HG03159 (cell line): ENCODE results near the gene ARHGAP6.

Source experiments
- ATAC-seq: cut with Tn5 transposase; IDR thresholded peaks from one replicate; pipeline ENCODE4 v1.9.1; 2021; ENCODE audit warnings: mild to moderate bottlenecking, moderate library complexity; ENCODE audit not compliant: unreplicated experiment

The ARHGAP6 gene

DNA sequence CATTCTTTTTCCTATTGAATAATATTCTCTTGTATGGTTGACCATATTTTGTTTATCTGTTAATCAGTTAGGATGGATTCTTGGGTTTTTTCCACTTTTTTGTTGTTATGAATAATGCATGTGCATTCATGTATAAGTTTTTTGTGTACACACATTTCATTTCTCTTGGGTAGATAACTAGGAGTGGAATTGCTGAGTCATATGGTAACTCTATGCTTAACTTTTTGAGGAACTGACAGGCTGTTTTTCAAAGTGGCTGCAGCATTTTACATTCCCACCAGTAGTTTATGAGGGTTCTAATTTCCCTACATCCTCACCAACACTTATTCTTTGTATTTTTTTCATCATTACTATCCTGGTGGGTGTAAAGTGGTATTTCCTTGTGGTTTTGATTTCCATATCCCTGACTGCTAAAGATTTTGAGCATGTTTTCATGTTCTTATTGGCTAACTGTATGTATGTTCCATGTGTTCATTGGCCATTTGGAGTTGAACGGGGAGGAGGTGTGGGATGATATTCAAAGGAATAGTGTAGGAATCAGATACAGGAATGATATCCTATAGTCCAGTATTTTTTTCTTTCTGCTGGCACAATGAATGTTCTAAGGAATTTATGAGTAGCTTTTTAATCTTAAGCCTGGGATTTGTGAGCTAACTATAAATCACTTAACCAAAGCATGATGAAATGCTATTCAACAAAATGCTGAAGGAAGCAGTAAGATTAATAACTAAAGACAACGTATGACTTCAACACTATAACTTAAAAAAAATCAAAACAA, 258.2 kb downstream of the ARHGAP6 start:
- ATAC-seq, result no peak

DNA sequence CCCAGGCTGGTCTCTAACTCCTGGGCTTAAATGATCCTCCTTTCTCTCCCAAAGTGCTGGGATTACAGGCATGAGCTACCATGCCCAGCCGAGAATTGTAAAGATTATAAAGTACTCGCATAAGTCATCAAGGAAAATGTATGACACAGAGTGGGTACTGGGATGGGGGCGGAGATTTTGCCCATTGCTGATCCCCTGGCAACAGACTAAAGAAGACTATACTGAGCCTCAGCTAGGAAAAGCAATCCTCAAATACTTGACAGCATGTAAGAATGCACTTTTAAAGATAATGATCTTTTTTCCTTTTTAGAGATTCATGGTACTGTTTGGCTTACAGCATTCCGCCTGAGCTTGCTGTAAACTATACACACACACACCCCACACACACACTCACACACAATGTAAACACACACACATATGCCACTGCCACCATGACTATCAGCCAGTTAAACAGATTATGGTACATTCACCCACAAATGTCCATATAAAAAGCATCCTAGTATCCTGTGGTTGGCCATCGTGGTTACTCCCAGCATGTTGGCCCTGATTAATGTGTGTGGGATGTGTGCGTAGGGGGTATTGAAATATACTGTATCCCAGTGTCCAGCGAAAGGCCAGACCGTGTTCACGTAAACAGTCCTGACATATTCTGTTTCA, 259.5 kb downstream of the ARHGAP6 start:
- no peak for ATAC-seq

DNA sequence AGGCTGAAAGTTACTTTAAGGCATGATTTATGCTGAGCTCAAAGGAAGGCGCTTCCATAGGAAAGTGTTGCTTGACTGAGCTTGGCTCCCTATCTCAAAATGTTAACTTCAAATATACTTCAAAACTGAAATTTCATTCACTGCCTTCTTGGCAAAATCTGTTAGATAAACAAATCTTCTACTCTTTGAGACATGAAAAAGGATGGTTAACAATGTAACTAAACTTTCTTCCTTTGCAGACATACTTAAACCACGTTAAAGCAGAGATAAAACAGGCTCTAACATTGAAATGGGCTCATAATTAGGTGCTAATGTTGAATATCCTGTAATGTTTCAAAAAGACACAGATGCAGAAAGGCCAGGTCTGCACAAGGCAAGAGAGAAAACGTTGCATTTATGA, 262.1 kb downstream of the ARHGAP6 start:
- no peak for ATAC-seq

DNA sequence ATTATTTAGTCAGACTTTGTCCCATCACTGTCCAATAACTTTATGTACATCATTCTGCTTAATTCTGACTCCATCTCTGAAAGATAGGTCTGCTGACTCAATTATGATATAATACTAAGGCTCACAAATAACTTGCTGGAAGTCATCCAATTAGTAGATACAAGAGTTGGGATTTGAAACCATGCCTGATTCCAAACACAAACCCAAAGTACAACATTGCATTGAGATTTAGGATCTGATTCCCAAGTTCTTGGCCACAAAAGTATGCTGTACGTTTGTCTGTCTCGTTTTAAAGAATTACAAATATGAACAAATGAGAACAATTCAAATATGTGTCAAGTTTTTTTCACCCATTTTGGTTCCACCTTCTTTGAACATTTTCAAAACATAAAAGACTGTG, 263.8 kb downstream of the ARHGAP6 start:
- no peak for ATAC-seq

DNA sequence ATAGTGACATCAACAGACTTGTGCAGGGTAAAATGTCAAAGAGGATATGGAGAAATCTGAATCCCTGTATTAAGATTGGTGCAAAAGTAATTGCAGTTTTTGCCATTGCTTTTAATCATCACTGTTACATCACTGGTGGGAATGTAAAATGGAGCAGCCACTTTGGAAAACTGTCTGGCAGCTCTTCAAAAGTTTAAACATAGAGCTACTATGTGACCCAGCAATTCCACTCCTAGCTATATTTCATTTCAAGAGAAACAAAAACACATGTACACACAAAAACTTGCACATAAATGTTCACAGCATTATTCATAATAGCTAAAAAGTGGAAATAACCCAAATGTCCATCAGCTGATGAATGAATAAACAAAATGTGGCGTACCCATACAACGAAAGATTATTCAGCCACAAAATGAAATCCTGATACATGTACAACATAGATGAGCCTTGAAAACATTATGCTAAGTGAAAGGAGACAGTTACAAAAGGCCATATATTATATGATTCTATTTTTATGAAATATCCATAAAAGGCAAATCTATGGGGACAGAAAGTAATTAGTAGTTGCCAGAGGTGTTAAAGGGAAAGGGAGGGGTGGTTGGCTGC, 266.1 kb downstream of the ARHGAP6 start:
- ATAC-seq, result no peak

DNA sequence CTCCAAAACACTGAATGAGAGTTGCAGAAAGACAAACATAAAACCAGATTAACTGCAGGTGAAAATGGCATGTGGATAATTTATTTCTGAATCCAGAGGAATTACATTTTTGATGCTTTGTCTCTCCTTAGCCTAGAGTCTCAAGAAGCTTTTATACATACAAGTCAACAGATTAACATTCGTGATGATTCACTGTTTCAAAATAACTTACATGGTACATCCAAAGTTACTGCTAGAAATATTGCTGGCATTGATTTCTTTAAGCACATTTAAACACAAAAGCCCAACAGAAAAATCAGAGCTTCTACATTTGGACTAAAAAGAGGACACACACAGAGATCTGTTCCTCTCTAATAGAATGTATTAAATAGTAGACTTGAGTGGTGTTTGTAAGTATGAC, 266.9 kb downstream of the ARHGAP6 start:
- no peak for ATAC-seq

DNA sequence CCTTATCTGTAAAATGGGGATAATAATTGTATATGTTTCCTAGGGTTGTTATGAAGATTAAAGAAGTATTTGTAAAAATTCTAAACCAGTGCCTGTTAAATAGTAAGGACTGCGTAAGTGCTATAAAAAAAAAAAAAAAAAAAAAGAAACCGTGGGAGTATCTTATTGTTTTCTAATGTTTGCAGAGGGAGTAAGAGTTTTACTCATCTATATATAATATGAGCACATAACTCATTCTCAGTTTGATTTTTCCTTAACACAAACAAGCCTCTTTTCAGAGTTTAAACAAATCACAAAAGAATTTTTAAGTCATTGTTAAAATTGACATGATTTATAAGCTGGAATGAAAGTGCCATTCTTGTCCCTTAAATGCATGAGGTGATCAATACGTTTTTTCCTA, 267.6 kb downstream of the ARHGAP6 start:
- ATAC-seq, result no peak

DNA sequence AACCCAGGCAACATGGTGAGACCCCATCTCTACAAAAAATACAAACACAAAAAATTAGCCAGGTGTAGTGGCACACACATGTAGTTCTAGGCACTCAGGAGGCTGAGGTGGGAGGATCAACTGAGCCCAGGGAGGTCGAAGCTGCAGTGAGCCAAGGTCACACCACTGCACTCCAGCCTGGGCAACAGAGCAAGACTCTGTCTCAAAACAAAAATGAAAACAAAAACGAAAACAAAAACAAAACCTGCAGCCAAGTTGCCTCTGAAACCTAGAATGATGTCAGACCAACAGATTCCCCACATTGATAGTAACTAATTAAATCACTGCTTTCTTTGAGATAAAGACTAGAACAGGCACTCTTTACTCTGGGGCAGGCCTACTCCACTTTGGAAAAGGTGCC, 268.0 kb downstream of the ARHGAP6 start:
- peak; percentile 78 for ATAC-seq

DNA sequence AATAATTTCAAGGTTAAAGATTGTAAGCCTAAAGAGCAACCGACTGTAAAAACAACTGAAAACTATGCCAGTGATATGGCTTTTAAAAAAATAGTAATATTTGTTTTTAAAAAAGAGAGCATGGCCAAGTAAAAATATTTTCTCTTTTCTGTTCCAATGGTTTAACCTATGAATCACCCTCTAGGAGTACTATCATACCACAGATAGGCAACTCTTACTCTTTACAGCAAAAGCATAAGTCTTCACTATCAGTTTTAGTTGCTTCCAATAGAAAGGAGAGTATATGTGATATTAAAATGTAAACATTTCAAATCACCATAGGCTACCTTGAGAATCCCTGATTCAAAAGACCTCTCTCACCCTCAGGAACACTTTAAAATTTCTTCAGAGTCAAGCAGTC, 269.9 kb downstream of the ARHGAP6 start:
- ATAC-seq, result no peak

DNA sequence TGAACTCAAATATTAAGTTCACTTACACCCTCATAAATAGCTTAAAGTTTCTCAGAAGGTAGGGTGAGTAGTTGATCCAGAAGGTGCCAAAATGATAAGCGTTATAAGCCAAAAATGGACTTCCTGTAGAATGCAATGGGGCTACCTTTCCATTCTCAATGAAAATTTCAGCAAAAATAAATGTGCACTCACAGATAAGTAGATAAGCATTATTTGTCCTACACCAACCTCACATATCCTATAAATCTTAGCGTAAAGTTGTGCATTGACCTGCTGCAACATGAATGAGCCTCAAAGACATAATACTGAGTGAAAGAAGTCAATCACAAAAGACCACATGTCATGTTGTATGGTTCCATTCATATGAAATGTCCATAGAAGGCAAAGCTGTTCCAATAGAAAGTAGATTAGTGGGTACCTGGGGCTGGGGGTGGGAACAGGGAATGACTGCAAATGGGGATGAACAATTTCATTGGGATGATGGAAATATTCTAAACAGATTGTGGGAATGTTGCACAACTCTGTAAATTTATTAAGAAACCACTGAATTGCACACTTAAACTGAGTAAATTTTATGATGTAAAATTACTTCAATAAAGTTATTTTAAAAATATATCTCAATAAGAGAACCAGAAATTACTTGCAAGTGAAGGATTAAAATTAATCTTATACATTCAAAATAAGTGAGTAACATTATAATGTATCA, 271.6 kb downstream of the ARHGAP6 start:
- no peak for ATAC-seq

DNA sequence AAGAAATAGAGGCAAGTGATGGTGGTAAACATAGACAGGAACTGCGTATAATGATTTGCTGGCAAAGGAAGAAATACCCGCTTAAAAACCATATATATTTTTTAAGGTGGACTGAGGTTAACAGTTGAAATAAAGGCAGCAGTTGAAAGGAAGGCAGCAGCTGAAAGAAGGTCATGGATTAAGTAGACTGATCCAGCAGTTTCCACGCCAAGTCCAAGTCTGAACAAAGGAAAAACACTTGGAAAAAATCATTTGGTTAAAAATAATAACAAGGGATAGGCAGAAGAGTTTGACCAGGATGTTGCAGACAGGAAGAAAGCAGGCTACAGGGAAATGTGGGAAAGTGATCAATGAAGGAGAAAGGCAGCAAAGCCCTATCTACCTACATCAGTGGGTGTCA, 278.9 kb downstream of the ARHGAP6 start:
- ATAC-seq, result no peak

DNA sequence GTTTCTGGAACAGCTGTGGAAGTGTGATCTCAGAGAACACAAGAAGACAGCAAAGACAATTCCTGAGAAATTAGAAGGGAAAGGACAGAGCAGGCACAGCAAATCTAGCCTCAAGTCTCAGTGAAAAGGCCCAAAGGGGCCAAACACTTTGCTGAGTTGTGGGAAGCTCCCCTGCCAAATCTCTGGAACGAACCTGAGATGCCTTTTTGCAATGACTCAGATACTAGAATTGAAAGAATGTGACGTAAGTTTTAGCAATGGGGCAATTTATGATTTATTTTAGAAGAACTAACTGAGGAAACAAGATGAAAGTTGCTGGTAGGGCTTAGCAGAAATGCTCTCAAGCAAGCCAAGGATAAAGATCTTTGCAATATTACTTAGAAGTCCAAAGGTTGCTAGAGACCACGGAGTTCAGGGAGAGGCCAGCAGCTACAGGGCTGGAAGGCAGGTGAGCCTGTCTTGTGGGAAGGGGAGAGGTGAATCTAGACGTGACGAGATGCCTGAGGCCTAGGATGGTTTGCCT, 279.7 kb downstream of the ARHGAP6 start:
- no peak for ATAC-seq

DNA sequence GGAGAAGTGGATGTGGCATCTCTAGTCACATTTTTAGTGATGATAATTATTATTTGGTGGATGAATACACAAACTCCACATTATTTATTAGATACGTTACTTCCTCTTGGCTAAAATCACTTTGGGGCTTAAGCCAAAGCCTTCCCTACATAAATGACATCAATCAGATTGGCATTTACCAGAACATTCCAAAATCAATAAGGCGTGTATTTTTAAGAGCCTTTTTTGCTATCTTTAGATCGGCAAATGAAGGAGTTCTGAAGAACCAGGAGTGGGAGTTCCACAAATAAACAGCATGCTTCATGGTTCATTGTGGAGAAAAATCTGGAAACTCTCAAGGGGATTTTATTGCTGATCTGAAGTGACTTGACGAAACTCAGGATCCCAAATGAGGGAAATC, 282.8 kb downstream of the ARHGAP6 start:
- ATAC-seq, result no peak

DNA sequence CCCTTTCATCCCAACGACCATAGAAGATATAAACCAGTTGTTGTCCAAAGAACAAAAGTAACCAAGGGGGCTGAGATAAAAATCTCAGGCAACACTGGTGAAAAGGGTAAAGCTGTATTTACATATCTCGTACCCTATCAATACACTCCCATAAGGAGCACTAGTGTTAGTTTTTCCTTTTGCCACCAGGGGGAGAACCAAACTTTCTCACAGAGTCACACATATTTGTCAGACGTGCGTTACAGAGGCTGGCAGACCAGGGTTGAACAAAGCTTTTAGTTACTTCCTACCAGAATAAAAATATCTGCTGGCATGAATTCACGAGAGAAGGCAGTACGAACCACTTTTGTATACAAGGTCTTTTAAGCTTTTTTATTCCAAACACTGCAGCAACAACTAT, 284.3 kb downstream of the ARHGAP6 start:
- peak; percentile 96 for ATAC-seq

DNA sequence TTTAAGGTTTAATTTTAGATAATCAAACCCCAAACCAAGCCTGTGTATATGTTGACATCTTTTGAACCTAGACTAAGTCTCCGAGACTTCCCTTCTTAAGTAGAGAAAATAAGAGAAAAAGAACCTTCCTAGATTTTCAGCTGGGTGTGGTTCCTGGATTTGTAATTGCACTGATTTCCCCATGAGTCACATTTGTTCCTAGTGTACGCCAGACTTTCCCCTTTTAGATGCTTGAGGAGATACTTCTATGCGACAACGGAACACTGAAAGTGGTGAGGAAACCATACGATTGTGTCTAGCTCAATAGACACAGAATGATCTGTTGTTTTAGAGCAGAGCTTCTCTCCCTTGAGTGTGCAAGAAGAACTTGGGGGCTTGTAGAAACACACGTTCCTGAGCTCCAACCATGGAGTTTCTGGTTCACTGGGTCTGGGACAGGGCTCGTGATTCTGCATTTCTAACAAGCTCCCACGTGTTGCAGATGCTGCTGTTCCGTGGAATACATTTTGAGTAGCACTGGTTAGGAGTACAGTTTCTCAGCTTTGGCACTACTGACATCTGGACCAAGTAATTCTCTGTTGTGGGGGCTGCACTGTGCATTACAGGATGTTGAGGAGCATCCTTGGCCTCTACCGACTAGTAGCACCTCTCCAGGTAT, 285.4 kb downstream of the ARHGAP6 start:
- ATAC-seq, result no peak

DNA sequence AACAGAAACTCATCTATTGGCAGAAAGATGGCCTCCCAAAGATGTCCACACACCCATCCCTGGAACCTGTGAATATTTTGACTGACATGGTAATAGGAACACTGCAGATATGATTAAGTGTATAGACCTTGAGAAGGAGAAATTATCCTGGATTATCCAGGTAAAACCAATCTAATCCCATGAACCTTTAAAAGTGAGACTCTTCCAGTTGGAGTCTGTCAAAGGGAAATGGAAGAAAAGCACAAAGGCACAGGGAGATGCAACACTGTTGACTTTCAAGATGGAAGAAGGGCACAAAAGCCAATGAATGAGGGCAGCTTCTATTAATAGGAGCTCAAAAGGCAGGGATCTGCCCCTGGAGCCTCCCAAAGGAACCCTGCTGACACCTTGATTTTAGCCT, 289.6 kb downstream of the ARHGAP6 start:
- ATAC-seq, result no peak

DNA sequence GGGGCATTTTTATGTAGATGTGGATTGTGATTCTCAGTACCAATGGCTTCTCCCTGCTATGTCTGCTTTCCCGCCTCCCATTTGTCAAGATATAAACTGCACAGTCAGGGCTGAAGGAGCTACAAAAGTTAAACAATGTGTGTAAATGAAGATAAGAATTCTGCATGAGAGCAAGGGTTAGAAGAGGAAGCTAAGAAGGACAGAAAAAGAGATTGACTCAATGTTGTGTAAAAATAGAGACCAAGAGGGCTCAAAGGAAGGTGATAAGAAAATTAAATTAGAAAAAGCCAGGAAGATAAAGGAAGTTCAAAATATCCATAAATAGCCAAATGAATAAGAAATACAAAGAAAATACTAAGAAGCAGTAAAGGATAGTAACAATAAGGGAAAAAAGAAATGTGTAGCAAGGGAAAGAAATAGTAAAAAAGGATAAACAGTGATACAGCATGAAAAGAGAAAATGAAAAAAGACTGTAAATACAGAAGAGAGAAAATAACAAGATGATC, 290.1 kb downstream of the ARHGAP6 start:
- no peak for ATAC-seq

DNA sequence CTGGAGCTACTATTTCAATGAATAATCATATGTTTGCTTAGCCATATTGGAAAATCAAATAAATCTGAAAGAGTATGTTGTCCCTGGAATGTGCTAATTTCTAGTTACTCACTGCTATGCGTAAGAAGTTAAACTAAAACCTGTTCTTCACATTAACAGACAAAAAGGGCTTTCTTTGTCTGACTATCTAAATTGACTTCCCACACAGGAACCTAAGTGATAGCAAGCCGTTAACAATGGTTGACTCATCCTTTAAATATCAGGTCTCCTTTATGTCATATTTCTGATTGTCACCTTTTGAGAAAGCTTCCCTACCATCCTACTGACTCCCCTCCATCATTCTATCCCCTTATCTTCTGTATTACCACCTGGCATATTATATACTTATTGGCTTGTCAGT, 291.1 kb downstream of the ARHGAP6 start:
- no peak for ATAC-seq

DNA sequence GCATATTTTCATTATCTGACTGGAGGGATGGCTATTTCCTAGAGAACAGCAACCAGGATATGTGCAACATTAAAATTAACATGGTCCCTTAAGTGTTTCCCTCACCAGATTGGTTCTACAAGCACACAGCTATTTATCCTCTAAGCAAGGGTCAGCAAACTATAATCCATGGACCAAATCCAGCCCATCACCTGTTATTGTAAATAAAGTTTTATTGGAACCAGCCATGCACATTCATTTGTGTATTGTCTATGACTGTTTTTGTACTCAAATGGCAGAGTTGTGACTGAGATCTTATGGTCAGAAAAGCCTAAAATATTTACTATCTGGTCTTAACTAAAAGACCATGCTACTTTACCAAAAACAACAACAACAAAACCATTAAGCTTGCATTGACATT, 294.6 kb downstream of the ARHGAP6 start:
- no peak for ATAC-seq

DNA sequence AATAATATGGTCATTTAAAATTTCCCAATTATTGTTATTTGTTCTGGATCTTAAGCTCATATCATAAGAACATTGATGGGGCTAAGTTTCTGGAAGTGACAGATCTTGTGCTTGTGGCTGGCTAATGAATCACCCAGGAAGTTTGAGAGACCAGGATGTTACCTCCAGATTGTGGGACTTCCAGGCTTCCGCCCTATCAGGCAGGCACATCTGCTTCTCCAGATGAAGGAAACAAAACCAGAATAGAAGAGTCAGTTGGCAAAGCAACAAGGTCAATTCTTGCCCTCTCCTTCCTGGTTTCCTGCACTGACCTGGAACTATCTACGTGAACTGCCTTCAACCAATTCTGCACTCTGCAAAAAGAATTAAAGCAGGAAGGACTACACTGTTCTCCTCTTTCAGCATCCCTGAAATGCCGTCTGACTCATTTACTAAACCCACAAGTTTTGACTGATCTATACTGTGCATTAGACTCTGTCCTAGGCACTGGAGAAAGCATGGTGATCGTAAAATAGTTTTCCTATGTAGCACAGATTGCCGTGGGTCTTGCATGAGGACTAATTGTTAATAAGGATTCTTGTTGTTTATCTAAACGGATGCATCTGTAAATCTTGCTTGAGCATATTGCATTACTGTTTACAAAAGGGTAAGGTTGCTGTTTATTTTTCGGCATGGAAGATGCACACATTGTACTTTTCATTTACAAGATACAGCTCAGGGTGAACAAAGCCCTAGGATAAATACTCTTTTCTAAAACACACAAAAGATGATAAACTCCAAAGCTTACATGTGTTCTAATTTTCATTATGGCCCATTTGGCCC, 297.9 kb downstream of the ARHGAP6 start:
- ATAC-seq, result no peak
